ENCODE measurements around the gene NIM1K.
"Not testable (repeated sequence)": the region's sequence is repeated elsewhere in the genome, so short reads cannot be mapped to it uniquely, and the experiment has no call there.

NIM1K gene

DNA sequence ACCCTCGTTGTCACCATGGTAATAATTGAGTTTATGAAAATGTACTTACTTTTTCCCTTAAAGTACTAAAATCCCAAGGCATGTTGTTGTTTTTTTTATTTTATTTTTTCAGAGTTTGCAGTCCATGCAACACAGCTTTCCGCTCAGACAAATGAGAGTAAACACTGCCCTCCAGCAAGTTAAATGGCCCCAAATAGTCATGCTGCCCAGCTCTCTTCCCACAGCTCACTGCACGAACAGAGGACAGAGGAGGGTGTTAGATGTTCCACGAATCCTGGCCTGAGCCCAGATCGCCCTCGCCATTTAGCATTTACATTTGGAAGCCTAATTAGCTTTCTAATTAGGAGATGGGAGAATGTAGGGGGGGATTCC lies 1.9 kb downstream of the NIM1K start:
- H3K27ac ChIP-seq (replicated peaks) = no peak overlapping the region
- peaks cover 26% of the 10 kb centered on the region for H3K27me3 ChIP-seq (ENCODE audit: insufficient read depth, poor library complexity, severe bottlenecking)
- TF ChIP-seq SPI1 (IDR thresholded peaks at IDR 0.05; ENCODE audit: borderline replicate concordance, low read depth) = no peak
- TF ChIP-seq, protein P1, sequence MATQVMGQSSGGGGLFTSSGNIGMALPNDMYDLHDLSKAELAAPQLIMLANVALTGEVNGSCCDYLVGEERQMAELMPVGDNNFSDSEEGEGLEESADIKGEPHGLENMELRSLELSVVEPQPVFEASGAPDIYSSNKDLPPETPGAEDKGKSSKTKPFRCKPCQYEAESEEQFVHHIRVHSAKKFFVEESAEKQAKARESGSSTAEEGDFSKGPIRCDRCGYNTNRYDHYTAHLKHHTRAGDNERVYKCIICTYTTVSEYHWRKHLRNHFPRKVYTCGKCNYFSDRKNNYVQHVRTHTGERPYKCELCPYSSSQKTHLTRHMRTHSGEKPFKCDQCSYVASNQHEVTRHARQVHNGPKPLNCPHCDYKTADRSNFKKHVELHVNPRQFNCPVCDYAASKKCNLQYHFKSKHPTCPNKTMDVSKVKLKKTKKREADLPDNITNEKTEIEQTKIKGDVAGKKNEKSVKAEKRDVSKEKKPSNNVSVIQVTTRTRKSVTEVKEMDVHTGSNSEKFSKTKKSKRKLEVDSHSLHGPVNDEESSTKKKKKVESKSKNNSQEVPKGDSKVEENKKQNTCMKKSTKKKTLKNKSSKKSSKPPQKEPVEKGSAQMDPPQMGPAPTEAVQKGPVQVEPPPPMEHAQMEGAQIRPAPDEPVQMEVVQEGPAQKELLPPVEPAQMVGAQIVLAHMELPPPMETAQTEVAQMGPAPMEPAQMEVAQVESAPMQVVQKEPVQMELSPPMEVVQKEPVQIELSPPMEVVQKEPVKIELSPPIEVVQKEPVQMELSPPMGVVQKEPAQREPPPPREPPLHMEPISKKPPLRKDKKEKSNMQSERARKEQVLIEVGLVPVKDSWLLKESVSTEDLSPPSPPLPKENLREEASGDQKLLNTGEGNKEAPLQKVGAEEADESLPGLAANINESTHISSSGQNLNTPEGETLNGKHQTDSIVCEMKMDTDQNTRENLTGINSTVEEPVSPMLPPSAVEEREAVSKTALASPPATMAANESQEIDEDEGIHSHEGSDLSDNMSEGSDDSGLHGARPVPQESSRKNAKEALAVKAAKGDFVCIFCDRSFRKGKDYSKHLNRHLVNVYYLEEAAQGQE (IDR thresholded peaks at IDR 0.05; ENCODE audit: insufficient replicate concordance, low read depth) = no peak
- no peak for TF ChIP-seq POLR2AphosphoS5 (IDR thresholded peaks at IDR 0.05; ENCODE audit: low read depth)
- no peak for TF ChIP-seq GABPA (IDR thresholded peaks at IDR 0.05; ENCODE audit: low read depth)
- TF ChIP-seq, protein P2, sequence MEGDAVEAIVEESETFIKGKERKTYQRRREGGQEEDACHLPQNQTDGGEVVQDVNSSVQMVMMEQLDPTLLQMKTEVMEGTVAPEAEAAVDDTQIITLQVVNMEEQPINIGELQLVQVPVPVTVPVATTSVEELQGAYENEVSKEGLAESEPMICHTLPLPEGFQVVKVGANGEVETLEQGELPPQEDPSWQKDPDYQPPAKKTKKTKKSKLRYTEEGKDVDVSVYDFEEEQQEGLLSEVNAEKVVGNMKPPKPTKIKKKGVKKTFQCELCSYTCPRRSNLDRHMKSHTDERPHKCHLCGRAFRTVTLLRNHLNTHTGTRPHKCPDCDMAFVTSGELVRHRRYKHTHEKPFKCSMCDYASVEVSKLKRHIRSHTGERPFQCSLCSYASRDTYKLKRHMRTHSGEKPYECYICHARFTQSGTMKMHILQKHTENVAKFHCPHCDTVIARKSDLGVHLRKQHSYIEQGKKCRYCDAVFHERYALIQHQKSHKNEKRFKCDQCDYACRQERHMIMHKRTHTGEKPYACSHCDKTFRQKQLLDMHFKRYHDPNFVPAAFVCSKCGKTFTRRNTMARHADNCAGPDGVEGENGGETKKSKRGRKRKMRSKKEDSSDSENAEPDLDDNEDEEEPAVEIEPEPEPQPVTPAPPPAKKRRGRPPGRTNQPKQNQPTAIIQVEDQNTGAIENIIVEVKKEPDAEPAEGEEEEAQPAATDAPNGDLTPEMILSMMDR (IDR thresholded peaks at IDR 0.05; ENCODE audit: insufficient read depth, low read length) = no peak
- H3K4me3 ChIP-seq (replicated peaks; ENCODE audit: insufficient read depth, low read length) = no peak overlapping the region
- DNase-seq (ENCODE audit: low read depth in 1 of 2, low spot score in 1 of 2) = no peak

DNA sequence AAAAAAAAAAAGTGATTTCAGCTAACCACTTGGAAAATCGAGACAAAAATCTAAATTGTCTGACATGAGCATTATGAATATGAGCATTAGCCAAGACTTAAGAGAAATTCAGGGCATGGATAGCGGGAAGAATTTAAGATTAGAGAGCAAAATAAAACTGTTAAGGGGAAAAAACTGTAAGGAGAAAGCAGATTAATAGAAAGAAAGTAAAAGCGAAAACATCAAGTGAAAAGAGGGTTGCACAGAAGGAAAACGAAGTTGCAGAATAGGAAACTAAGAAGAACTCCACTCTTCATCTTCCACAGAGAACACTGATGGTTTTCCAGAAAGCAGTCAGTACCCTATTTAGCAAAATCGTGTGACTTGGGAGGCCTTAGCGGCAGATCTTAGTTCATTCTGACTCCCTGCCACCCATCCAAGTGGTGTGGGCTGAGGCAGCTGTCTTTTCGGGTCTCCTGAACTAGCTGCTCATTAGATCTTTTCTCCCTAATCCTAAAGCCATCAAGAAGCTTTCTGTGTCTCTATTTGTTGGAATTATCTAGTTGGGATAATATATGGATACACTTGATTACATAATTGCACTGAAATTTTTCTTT lies 3.7 kb downstream of the NIM1K start:
- TF ChIP-seq, protein P1 (IDR thresholded peaks at IDR 0.05; ENCODE audit: insufficient replicate concordance, low read depth) = no peak
- TF ChIP-seq POLR2AphosphoS5 (IDR thresholded peaks at IDR 0.05; ENCODE audit: low read depth) = no peak
- TF ChIP-seq GABPA (IDR thresholded peaks at IDR 0.05; ENCODE audit: low read depth) = no peak
- TF ChIP-seq, protein P2 (IDR thresholded peaks at IDR 0.05; ENCODE audit: insufficient read depth, low read length) = no peak
- TF ChIP-seq SPI1 (IDR thresholded peaks at IDR 0.05; ENCODE audit: borderline replicate concordance, low read depth) = no peak
- Histone ChIP-seq H3K27ac (replicated peaks) (no peak overlapping the region), H3K4me3 (replicated peaks; ENCODE audit: insufficient read depth, low read length) (no peak overlapping the region), H3K27me3 (ENCODE audit: insufficient read depth, poor library complexity, severe bottlenecking) (peaks cover 25% of the 10 kb centered on the region)
- no peak for DNase-seq (ENCODE audit: low read depth in 1 of 2, low spot score in 1 of 2)

GRCh38 chr5:43197535-43197934 lies 5.5 kb downstream of the NIM1K start:
- DNase-seq (ENCODE audit: low read depth in 1 of 2, low spot score in 1 of 2) = no peak
- H3K4me3 ChIP-seq (replicated peaks; ENCODE audit: insufficient read depth, low read length) = no peak overlapping the region
- TF ChIP-seq, protein P1 (IDR thresholded peaks at IDR 0.05; ENCODE audit: insufficient replicate concordance, low read depth) = no peak
- TF ChIP-seq GABPA (IDR thresholded peaks at IDR 0.05; ENCODE audit: low read depth) (no peak), POLR2AphosphoS5 (IDR thresholded peaks at IDR 0.05; ENCODE audit: low read depth) (no peak), SPI1 (IDR thresholded peaks at IDR 0.05; ENCODE audit: borderline replicate concordance, low read depth) (no peak)
- TF ChIP-seq, protein P2 (IDR thresholded peaks at IDR 0.05; ENCODE audit: insufficient read depth, low read length) = no peak
- no peak overlapping the region for H3K27ac ChIP-seq (replicated peaks)
- H3K27me3 ChIP-seq (ENCODE audit: insufficient read depth, poor library complexity, severe bottlenecking) = peaks cover 8% of the 10 kb centered on the region

GRCh38 chr5:43201442-43201841 lies 9.4 kb downstream of the NIM1K start:
- not testable (repeated sequence) for H3K4me3 ChIP-seq (replicated peaks; ENCODE audit: insufficient read depth, low read length); H3K27me3 ChIP-seq (ENCODE audit: insufficient read depth, poor library complexity, severe bottlenecking); DNase-seq (ENCODE audit: low read depth in 1 of 2, low spot score in 1 of 2); H3K27ac ChIP-seq (replicated peaks)

Data from HL-60 (cell line).